KOPT-K1 (cell line): ENCODE results near the gene PRTFDC1.

Source experiments
- H3K27ac ChIP-seq: fragments of 200-600 bp; sonication (generic); 2 replicates; pipeline ENCODE4 v1.5.1; 2016; ENCODE audit warnings: antibody characterized with exemption, mild to moderate bottlenecking, low read depth, low read length; ENCODE audit not compliant: poor library complexity, severe bottlenecking
- H3K36me3 ChIP-seq: fragments of 200-600 bp; sonication (generic); 2 replicates; pipeline ENCODE4 v1.5.1; 2017; ENCODE audit warnings: antibody characterized with exemption, mild to moderate bottlenecking, low read length, moderate library complexity; ENCODE audit not compliant: insufficient read depth
- H3K9me3 ChIP-seq: fragments of 200-600 bp; sonication (generic); 2 replicates; pipeline ENCODE4 v1.5.1; 2017; ENCODE audit warnings: antibody characterized with exemption, low read length, mild to moderate bottlenecking; ENCODE audit not compliant: insufficient read depth, poor library complexity, severe bottlenecking

Gene PRTFDC1

GRCh38 chr10:24952707-24953645, 570 bp upstream of the PRTFDC1 start:
- H3K27ac ChIP-seq = peak overlapping the region; percentile 90
- no peaks in the 10 kb centered on the region for H3K9me3 ChIP-seq
- no peaks in the 10 kb centered on the region for H3K36me3 ChIP-seq

- no peaks in the 10 kb centered on the region for H3K36me3 ChIP-seq
- peak overlapping the region; percentile 90 for H3K27ac ChIP-seq
- H3K9me3 ChIP-seq = no peaks in the 10 kb centered on the region
Observed at GRCh38 chr10:24951201-24952142, 934 bp downstream of the PRTFDC1 start.

DNA sequence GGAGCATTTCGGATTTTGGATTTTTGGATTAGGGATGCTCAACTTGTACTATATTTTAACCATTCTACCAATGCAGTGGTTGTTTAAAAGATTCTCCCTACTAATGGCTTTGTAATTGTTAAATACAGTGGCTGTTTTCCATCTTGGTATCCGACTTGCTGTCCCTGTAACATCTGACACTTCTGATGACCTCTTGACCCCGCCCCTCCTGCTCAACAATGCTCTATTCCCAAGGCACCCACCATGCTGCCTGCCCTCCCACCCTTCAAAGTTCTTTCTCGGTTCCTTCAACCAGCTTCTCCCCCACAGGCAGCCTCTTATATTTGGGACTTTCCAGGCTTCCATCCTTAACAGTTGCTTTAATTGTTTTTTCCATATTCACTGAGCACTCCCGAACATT, 2.0 kb downstream of the PRTFDC1 start:
- H3K36me3 ChIP-seq = no peaks in the 10 kb centered on the region
- H3K27ac ChIP-seq = no peak overlapping the region
- no peaks in the 10 kb centered on the region for H3K9me3 ChIP-seq

- Histone ChIP-seq H3K27ac (no peak overlapping the region), H3K9me3 (no peaks in the 10 kb centered on the region), H3K36me3 (no peaks in the 10 kb centered on the region)
Observed at GRCh38 chr10:24949616-24950015, 2.8 kb downstream of the PRTFDC1 start.

- Histone ChIP-seq H3K27ac (no peak overlapping the region), H3K9me3 (no peaks in the 10 kb centered on the region), H3K36me3 (no peaks in the 10 kb centered on the region)
Observed at GRCh38 chr10:24947304-24948097, 4.9 kb downstream of the PRTFDC1 start.

- H3K36me3 ChIP-seq = no peaks in the 10 kb centered on the region; the same call in 1 of the 2 replicates
- H3K27ac ChIP-seq = no peak overlapping the region
- H3K9me3 ChIP-seq = no peaks in the 10 kb centered on the region
Observed at GRCh38 chr10:24944512-24945255, 7.7 kb downstream of the PRTFDC1 start.

DNA sequence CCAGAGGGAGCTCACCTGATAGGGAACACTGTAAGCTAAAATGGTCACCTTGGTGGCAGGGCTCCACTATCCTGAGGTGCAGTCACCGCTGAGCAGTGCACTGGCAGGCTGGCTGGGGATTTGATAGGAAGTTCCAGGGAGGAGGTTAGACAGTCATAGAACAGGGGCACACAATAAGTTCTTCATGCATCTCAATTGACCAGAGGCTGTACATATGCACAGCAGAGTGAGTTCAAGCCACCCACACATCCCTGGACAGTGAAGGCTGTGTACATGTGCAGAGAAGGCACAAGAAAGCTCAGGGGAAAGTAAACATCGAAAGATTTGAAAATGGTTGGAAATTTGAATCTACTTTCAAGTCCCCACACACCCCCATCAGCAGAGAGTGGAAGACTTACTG, 13.9 kb downstream of the PRTFDC1 start:
- Histone ChIP-seq H3K9me3 (no peaks in the 10 kb centered on the region), H3K27ac (no peak overlapping the region), H3K36me3 (peaks cover 39% of the 10 kb centered on the region)

DNA sequence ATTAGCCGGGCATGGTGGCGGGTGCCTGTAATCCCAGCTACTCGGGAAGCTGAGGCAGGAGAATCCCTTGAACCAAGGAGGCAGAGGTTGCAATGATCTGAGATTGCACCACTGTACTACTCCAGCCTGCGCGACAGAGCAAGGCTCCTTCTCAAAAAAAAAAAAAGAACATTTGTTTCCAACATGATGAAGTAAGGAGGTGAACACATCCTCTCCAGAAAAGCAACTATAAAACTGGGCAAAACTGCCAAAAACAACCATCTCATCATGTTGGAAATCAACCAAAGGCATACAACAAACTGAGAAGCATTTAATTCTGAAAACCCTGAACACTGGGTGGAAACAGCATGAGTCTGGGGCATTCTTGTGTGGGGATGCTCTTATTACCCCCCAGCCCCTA, 14.3 kb downstream of the PRTFDC1 start:
- no peak overlapping the region for H3K27ac ChIP-seq
- H3K36me3 ChIP-seq = peaks cover 39% of the 10 kb centered on the region
- H3K9me3 ChIP-seq = no peaks in the 10 kb centered on the region

DNA sequence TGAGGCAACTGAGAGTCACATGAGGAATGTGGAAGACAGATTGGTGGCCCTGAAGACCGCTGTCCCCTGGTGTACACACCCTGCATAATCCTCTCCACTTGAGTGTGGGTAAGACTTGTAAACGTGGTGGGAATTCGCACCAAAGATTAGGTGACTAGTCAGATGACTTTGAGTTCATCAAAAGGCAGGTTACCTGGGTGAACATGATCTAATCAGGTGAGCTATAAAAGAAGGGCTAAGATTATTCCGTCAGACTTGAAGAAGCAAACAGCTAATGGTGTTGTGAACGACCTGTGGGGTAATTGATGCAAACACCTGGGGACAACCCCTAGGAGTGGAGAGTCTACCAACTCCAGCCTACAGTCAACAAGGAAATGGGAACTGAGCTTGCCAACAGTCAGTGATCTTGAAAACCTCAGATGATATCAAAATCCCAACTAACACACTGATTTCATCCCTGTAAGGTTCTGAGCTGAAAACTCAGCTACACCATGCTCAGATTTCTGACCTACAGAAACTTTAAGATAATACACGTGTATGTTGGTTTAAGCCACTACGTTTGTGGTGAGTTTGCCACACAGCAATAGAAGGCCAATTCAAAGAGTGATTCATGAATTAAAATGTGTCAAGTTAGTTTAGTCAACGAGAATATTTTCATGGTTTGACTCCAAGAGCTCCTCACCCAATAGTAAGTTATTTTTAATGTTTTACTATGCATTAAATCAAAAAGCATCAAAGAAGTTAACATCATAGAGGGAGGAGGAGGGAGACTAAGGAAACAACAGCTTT, 16.7 kb downstream of the PRTFDC1 start:
- H3K9me3 ChIP-seq = no peaks in the 10 kb centered on the region
- H3K36me3 ChIP-seq = peaks cover 39% of the 10 kb centered on the region
- no peak overlapping the region for H3K27ac ChIP-seq

DNA sequence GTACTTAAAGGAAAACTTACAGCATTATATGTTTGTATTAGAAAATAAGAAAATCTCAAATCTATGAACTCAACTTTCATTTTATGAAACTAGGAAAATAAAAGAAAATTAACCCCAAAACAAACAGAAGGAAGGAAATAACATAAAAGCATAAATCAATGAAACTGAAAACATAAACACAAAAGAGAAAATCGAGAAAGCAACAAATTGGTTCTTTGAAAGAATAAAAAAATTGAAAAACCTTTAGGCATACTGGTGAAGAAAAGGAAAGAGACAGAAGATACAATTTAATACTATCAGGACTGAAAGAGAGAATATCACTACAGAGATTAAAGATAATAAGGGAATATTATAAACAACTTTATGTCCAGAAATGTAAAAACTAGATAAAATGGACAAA, 21.2 kb downstream of the PRTFDC1 start:
- Histone ChIP-seq H3K36me3 (peaks cover 24% of the 10 kb centered on the region), H3K9me3 (no peaks in the 10 kb centered on the region), H3K27ac (no peak overlapping the region)

DNA sequence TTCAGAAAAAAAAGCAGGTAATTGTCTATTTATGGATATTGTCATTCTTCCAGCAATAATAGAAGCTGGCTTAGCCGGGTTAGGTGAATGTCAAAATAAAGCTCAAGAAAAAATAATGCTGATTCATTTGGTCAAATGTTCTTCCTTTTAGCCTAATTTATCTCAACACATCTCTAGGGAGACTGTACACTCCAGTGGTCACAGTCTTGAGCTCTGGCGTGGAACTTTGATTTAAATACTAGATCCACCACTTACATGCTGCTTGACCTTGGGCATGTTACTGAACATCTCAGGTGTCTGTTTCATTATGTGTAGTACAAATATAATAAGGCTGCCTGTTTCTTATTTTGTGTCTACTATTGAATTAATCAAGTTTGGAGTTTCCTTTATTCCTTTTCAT, 22.0 kb downstream of the PRTFDC1 start:
- H3K36me3 ChIP-seq = peaks cover 21% of the 10 kb centered on the region
- no peak overlapping the region for H3K27ac ChIP-seq
- no peaks in the 10 kb centered on the region for H3K9me3 ChIP-seq

- H3K9me3 ChIP-seq = no peaks in the 10 kb centered on the region
- H3K27ac ChIP-seq = no peak overlapping the region
- H3K36me3 ChIP-seq = peaks cover 16% of the 10 kb centered on the region
Observed at GRCh38 chr10:24929904-24930303, 22.5 kb downstream of the PRTFDC1 start.

DNA sequence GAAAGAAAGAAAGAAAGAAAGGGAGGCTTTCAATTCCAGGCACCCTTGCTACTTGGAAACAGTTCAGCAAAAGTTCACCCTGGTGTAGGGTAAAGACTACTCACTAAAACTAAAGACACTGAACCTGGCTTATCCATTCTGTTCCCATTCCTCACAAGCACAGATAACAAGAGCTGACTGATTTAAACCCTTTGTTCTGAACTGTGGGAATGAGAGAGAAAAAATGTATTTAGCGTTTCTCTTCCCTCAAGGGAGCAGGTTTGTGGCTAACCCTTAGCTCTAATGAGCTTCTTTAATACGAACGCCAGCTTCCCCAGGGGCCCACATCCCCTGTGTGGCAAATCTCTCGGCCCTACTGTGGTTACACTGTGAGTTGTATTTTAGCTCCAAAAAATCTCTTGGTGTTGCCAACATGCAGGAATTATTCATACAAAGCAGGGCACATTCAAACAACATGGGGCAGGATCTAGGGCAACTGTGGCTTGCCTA, 23.3 kb downstream of the PRTFDC1 start:
- H3K27ac ChIP-seq = peak overlapping the region; percentile 30
- peaks cover 8% of the 10 kb centered on the region; the same call in 1 of the 2 replicates for H3K36me3 ChIP-seq
- H3K9me3 ChIP-seq = no peaks in the 10 kb centered on the region
